ENCODE data around the gene FGR. TPM values are rescaled to one million over a fixed set of nuclear protein-coding genes. Genes with fewer than 3 reads are reported as not detected.

Gene FGR
- total and polyA plus RNA-seq, 2 of the 13 experiments (the other 11 are each of a cell fraction or from before 2014, with no cell fraction given), result not detected

DNA sequence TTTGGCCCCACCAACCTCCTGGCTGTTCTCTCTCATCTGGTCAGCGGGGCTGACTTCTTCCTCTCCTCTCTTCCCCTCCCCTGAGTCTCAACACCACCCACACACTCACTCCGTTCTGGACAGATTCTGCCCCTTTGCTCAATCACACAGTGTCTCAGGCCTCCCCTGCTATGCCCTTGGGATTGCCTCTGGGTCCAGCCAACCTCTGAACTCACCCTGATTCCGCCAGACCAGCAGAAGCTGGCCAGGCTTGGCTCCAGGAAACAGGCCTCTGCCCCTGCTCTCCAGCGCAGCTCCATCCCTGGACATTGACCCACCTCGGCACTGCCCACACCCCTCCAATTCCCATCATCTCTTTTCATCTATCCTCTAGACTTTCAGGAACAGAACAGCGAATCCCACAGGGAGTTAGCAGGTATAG is 53.2 kb downstream of the FGR start (continued):
- TF ChIP-seq, protein P1, sequence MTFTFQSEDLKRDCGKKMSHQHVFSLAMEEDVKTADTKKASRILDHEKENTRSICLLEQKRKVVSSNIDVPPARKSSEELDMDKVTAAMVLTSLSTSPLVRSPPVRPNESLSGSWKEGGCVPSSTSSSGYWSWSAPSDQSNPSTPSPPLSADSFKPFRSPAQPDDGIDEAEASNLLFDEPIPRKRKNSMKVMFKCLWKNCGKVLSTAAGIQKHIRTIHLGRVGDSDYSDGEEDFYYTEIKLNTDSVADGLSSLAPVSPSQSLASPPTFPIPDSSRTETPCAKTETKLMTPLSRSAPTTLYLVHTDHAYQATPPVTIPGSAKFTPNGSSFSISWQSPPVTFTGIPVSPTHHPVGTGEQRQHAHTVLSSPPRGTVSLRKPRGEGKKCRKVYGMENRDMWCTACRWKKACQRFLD (CRISPR knock-in tag; IDR thresholded peaks at IDR 0.05; ENCODE audit: borderline replicate concordance), result no peak
- TF ChIP-seq ZBTB38 (CRISPR knock-in tag; IDR thresholded peaks at IDR 0.05) (0 out of 2 replicates have a peak, but pooled peaks have one; percentile 41), ESRRA (CRISPR knock-in tag; IDR thresholded peaks at IDR 0.05; ENCODE audit: low read depth) (peak; percentile 83), TCF7L2 (IDR thresholded peaks at IDR 0.05; ENCODE audit: low read depth, low read length) (no peak), POLR2AphosphoS5 (IDR thresholded peaks at IDR 0.05; ENCODE audit: low read depth, low read length) (no peak), ZNF773 (CRISPR knock-in tag; IDR thresholded peaks at IDR 0.05; ENCODE audit: borderline replicate concordance) (no peak), NFE2 (CRISPR knock-in tag; IDR thresholded peaks at IDR 0.05) (no peak), WIZ (CRISPR knock-in tag; IDR thresholded peaks at IDR 0.05) (no peak), SMAD9 (CRISPR knock-in tag; IDR thresholded peaks at IDR 0.05) (no peak), ZNF746 (CRISPR knock-in tag; IDR thresholded peaks at IDR 0.05) (no peak), BHLHE40 (IDR thresholded peaks at IDR 0.05; ENCODE audit: low read length) (no peak)
- TF ChIP-seq, protein P2, sequence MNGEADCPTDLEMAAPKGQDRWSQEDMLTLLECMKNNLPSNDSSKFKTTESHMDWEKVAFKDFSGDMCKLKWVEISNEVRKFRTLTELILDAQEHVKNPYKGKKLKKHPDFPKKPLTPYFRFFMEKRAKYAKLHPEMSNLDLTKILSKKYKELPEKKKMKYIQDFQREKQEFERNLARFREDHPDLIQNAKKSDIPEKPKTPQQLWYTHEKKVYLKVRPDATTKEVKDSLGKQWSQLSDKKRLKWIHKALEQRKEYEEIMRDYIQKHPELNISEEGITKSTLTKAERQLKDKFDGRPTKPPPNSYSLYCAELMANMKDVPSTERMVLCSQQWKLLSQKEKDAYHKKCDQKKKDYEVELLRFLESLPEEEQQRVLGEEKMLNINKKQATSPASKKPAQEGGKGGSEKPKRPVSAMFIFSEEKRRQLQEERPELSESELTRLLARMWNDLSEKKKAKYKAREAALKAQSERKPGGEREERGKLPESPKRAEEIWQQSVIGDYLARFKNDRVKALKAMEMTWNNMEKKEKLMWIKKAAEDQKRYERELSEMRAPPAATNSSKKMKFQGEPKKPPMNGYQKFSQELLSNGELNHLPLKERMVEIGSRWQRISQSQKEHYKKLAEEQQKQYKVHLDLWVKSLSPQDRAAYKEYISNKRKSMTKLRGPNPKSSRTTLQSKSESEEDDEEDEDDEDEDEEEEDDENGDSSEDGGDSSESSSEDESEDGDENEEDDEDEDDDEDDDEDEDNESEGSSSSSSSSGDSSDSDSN (CRISPR knock-in tag; IDR thresholded peaks at IDR 0.05), result peak; percentile 76
- TF ChIP-seq, protein P3, sequence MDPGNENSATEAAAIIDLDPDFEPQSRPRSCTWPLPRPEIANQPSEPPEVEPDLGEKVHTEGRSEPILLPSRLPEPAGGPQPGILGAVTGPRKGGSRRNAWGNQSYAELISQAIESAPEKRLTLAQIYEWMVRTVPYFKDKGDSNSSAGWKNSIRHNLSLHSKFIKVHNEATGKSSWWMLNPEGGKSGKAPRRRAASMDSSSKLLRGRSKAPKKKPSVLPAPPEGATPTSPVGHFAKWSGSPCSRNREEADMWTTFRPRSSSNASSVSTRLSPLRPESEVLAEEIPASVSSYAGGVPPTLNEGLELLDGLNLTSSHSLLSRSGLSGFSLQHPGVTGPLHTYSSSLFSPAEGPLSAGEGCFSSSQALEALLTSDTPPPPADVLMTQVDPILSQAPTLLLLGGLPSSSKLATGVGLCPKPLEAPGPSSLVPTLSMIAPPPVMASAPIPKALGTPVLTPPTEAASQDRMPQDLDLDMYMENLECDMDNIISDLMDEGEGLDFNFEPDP (CRISPR knock-in tag; conservative IDR thresholded peaks at IDR 0.05), result no peak
- TF ChIP-seq, protein P4, sequence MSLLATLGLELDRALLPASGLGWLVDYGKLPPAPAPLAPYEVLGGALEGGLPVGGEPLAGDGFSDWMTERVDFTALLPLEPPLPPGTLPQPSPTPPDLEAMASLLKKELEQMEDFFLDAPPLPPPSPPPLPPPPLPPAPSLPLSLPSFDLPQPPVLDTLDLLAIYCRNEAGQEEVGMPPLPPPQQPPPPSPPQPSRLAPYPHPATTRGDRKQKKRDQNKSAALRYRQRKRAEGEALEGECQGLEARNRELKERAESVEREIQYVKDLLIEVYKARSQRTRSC (CRISPR knock-in tag; IDR thresholded peaks at IDR 0.05; ENCODE audit: low read depth), result no peak
- TF ChIP-seq, protein P5, sequence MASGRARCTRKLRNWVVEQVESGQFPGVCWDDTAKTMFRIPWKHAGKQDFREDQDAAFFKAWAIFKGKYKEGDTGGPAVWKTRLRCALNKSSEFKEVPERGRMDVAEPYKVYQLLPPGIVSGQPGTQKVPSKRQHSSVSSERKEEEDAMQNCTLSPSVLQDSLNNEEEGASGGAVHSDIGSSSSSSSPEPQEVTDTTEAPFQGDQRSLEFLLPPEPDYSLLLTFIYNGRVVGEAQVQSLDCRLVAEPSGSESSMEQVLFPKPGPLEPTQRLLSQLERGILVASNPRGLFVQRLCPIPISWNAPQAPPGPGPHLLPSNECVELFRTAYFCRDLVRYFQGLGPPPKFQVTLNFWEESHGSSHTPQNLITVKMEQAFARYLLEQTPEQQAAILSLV (CRISPR knock-in tag; IDR thresholded peaks at IDR 0.05; ENCODE audit: borderline replicate concordance), result no peak
- TF ChIP-seq, protein P6, sequence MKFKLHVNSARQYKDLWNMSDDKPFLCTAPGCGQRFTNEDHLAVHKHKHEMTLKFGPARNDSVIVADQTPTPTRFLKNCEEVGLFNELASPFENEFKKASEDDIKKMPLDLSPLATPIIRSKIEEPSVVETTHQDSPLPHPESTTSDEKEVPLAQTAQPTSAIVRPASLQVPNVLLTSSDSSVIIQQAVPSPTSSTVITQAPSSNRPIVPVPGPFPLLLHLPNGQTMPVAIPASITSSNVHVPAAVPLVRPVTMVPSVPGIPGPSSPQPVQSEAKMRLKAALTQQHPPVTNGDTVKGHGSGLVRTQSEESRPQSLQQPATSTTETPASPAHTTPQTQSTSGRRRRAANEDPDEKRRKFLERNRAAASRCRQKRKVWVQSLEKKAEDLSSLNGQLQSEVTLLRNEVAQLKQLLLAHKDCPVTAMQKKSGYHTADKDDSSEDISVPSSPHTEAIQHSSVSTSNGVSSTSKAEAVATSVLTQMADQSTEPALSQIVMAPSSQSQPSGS (CRISPR knock-in tag; IDR thresholded peaks at IDR 0.05), result peak; percentile 17; the same call in 1 of the 2 replicates
- TF ChIP-seq, protein P7, sequence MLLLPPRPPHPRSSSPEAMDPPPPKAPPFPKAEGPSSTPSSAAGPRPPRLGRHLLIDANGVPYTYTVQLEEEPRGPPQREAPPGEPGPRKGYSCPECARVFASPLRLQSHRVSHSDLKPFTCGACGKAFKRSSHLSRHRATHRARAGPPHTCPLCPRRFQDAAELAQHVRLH (CRISPR knock-in tag; IDR thresholded peaks at IDR 0.05; ENCODE audit: borderline replicate concordance, low read depth), result no peak
